GM19468 (cell line): ENCODE results near the gene NTNG1.

Experiments
- ATAC-seq: cut with Tn5 transposase; IDR thresholded peaks from one replicate; pipeline ENCODE4 v1.9.1; 2021; ENCODE audit warnings: mild to moderate bottlenecking, moderate library complexity, moderate number of reproducible peaks; ENCODE audit not compliant: unreplicated experiment; ENCODE audit errors: extremely low read depth

The NTNG1 gene

GRCh38 chr1:107251839-107252238 is 111.0 kb downstream of the NTNG1 start:
- no peak for ATAC-seq

GRCh38 chr1:107252271-107252670 is 111.4 kb downstream of the NTNG1 start:
- ATAC-seq, result no peak

- no peak for ATAC-seq
Observed at GRCh38 chr1:107254306-107254705, 113.5 kb downstream of the NTNG1 start.

- no peak for ATAC-seq
Observed at GRCh38 chr1:107255469-107255868, 114.6 kb downstream of the NTNG1 start.

GRCh38 chr1:107262467-107263286 is 121.8 kb downstream of the NTNG1 start:
- ATAC-seq, result no peak

GRCh38 chr1:107263291-107263915 is 122.6 kb downstream of the NTNG1 start:
- ATAC-seq, result no peak

- no peak for ATAC-seq
Observed at GRCh38 chr1:107264007-107264406, 123.2 kb downstream of the NTNG1 start.

- no peak for ATAC-seq
Observed at GRCh38 chr1:107264561-107264960, 123.7 kb downstream of the NTNG1 start.

- no peak for ATAC-seq
Observed at GRCh38 chr1:107267489-107267888, 126.7 kb downstream of the NTNG1 start.

GRCh38 chr1:107272321-107272720 is 131.5 kb downstream of the NTNG1 start:
- no peak for ATAC-seq

- no peak for ATAC-seq
Observed at GRCh38 chr1:107273515-107273914, 132.7 kb downstream of the NTNG1 start.

GRCh38 chr1:107274227-107274626 is 133.4 kb downstream of the NTNG1 start:
- no peak for ATAC-seq

GRCh38 chr1:107276247-107276646 is 135.4 kb downstream of the NTNG1 start:
- ATAC-seq, result no peak

GRCh38 chr1:107277022-107277421 is 136.2 kb downstream of the NTNG1 start:
- no peak for ATAC-seq

- ATAC-seq, result no peak
Observed at GRCh38 chr1:107286125-107286524, 145.3 kb downstream of the NTNG1 start.

- ATAC-seq, result no peak
Observed at GRCh38 chr1:107291987-107292386, 151.1 kb downstream of the NTNG1 start.

GRCh38 chr1:107293901-107294613 is 153.2 kb downstream of the NTNG1 start:
- no peak for ATAC-seq

GRCh38 chr1:107294686-107295085 is 153.8 kb downstream of the NTNG1 start:
- no peak for ATAC-seq

GRCh38 chr1:107297681-107298080 is 156.8 kb downstream of the NTNG1 start:
- ATAC-seq, result no peak

- ATAC-seq, result no peak
Observed at GRCh38 chr1:107298526-107298925, 157.7 kb downstream of the NTNG1 start.

GRCh38 chr1:107299521-107299920 is 158.7 kb downstream of the NTNG1 start:
- no peak for ATAC-seq
